HK-2 (cell line): Measurements from ENCODE around the gene GFPT2.

Experiments used
- DNase-seq: peaks from one replicate; pipeline ENCODE4 v3.0.0-alpha.2; 2018; ENCODE audit not compliant: unreplicated experiment

The GFPT2 gene

GRCh38 chr5:180353048-180353979 is at the start of gene GFPT2:
Gene GFPT2, minus strand, starts transcription at chr5:180353336. Its CDS starts 119 bp downstream, at chr5:180353217.
- DNase-seq = peak; percentile 41

GRCh38 chr5:180402716-180403115 is 49.6 kb upstream of the GFPT2 start:
- no peak for DNase-seq

- no peak for DNase-seq
These were observed 48.2 kb upstream of the GFPT2 start for GRCh38 chr5:180401229-180401907.

GRCh38 chr5:180400416-180400815 is 47.3 kb upstream of the GFPT2 start:
- no peak for DNase-seq

- DNase-seq = no peak
These were observed 46.5 kb upstream of the GFPT2 start for GRCh38 chr5:180399401-180400215.

GRCh38 chr5:180396926-180397325 is 43.8 kb upstream of the GFPT2 start:
- DNase-seq = no peak

- no peak for DNase-seq
These were observed 42.6 kb upstream of the GFPT2 start for GRCh38 chr5:180395540-180396274.

GRCh38 chr5:180394031-180394636 is 41.0 kb upstream of the GFPT2 start:
- DNase-seq = no peak

GRCh38 chr5:180391276-180391675 is 38.1 kb upstream of the GFPT2 start:
- DNase-seq = no peak

- DNase-seq = no peak
These were observed 37.5 kb upstream of the GFPT2 start for GRCh38 chr5:180390441-180391190.

GRCh38 chr5:180389252-180390101 is 36.3 kb upstream of the GFPT2 start:
- DNase-seq = no peak

- DNase-seq = no peak
These were observed 34.7 kb upstream of the GFPT2 start for GRCh38 chr5:180387798-180388197.

GRCh38 chr5:180382926-180383325 is 29.8 kb upstream of the GFPT2 start:
- no peak for DNase-seq

GRCh38 chr5:180381851-180382480 is 28.8 kb upstream of the GFPT2 start:
- DNase-seq = no peak

- no peak for DNase-seq
These were observed 28.3 kb upstream of the GFPT2 start for GRCh38 chr5:180381428-180381827.

- DNase-seq = no peak
These were observed 27.7 kb upstream of the GFPT2 start for GRCh38 chr5:180380856-180381255.

GRCh38 chr5:180380441-180380840 is 27.3 kb upstream of the GFPT2 start:
- DNase-seq = no peak

GRCh38 chr5:180379355-180380070 is 26.4 kb upstream of the GFPT2 start:
- DNase-seq = no peak
